SK-N-SH (cell line): Measurements from ENCODE around the gene SSB. TPM values are rescaled to one million over a fixed set of nuclear protein-coding genes. Genes with fewer than 3 reads are reported as not detected.
A peak's percentile ranks its signal among the peaks of the same experiment; 100 is the strongest.

ENCODE experiments used
- CTCF ChIA-PET: fragments of 300-600, 350-600 bp; formaldehyde crosslinking; extraction: SDS; loops from one replicate; lab custom pipeline; 2021; lab: Yijun Ruan, JAX
- POLR2A ChIA-PET: fragments of 350-600 bp; sonication (Branson Sonifier 250); formaldehyde crosslinking; extraction: SDS; loops from one replicate; lab custom pipeline; 2020; ENCODE audit warnings: antibody characterized with exemption, inconsistent platforms; lab: Yijun Ruan, JAX
- DNase-seq: peaks from one replicate; pipeline ENCODE4 v3.0.0; 2012
- H2AFZ ChIP-seq: fragments of 200-600 bp; sonication (generic); 2 replicates; pipeline ENCODE4 v1.8.1; 2016; ENCODE audit warnings: antibody characterized with exemption, mild to moderate bottlenecking, low read depth
- H3F3A ChIP-seq: fragments of 200-600 bp; sonication (generic); replicated peaks from 2 replicates; pipeline ENCODE3; 2016; ENCODE audit warnings: antibody characterized with exemption, mild to moderate bottlenecking; ENCODE audit not compliant: insufficient read depth
- H3K27ac ChIP-seq, 2 experiments: fragments of 200-500 bp in 1 of 2; fragments of 200-600 bp in 1 of 2; sonication (Bioruptor generic) in 1 of 2; sonication (generic), shearing (Covaris generic) in 1 of 2; 2 replicates each; pipeline versions ENCODE4 v1.5.1 to v1.6.1; 2014 to 2016; ENCODE audit warnings: low read depth in 2 of 2, inconsistent platforms in 1 of 2, low read length in 1 of 2, mild to moderate bottlenecking in 1 of 2, mixed read lengths in 1 of 2
- H3K27me3 ChIP-seq: fragments of 200-600 bp; sonication (generic), shearing (Covaris generic); 2 replicates; pipeline ENCODE4 v1.6.1; 2016; ENCODE audit warnings: mixed run types; ENCODE audit not compliant: insufficient read depth
- H3K36me3 ChIP-seq, 2 experiments: fragments of 200-500 bp in 1 of 2; fragments of 200-600 bp in 1 of 2; sonication (Bioruptor generic) in 1 of 2; sonication (generic) in 1 of 2; replicated peaks in 1 of 2; 2 replicates each; pipeline versions ENCODE3 to v1.5.1; 2014 to 2016; ENCODE audit warnings: low read length in 1 of 2, mild to moderate bottlenecking in 1 of 2; ENCODE audit not compliant: insufficient read depth in 2 of 2, control insufficient read depth in 1 of 2
- H3K4me1 ChIP-seq, 2 experiments: fragments of 200-500 bp in 1 of 2; fragments of 200-600 bp in 1 of 2; sonication (Bioruptor generic) in 1 of 2; sonication (generic), shearing (Covaris generic) in 1 of 2; 2 replicates each; pipeline versions ENCODE4 v1.5.1 to v1.6.1; 2014 to 2016; ENCODE audit warnings: low read depth in 1 of 2, low read length in 1 of 2, mixed run types in 1 of 2; ENCODE audit not compliant: insufficient read depth in 2 of 2, control insufficient read depth in 1 of 2
- H3K4me2 ChIP-seq: fragments of 200-600 bp; sonication (generic), shearing (Covaris generic); 2 replicates; pipeline ENCODE4 v1.6.1; 2017; ENCODE audit warnings: mixed run types
- H3K4me3 ChIP-seq, 2 experiments: fragments of 200-500 bp in 1 of 2; fragments of 200-600 bp in 1 of 2; sonication (Bioruptor generic) in 1 of 2; sonication (generic), shearing (Covaris generic) in 1 of 2; 2 replicates each; pipeline versions ENCODE4 v1.5.1 to v1.8.1; 2014 to 2016; ENCODE audit warnings: low read depth in 2 of 2, inconsistent platforms in 1 of 2, low read length in 1 of 2, mild to moderate bottlenecking in 1 of 2, mixed read lengths in 1 of 2, moderate library complexity in 1 of 2
- H3K79me2 ChIP-seq: fragments of 200-600 bp; sonication (generic); 2 replicates; pipeline ENCODE4 v1.8.1; 2017; ENCODE audit warnings: mild to moderate bottlenecking; ENCODE audit not compliant: insufficient read depth
- H3K9ac ChIP-seq: fragments of 200-600 bp; sonication (generic); 2 replicates; pipeline ENCODE4 v1.6.1; 2017; ENCODE audit warnings: mixed run types
- H3K9me2 ChIP-seq: fragments of 200-600 bp; sonication (generic); 2 replicates; pipeline ENCODE4 v1.6.1; 2017; ENCODE audit warnings: mixed run types
- H3K9me3 ChIP-seq: fragments of 200-600 bp; sonication (generic); 2 replicates; pipeline ENCODE4 v1.6.1; 2017; ENCODE audit warnings: mixed run types, mild to moderate bottlenecking, moderate library complexity
- H4K20me1 ChIP-seq: fragments of 200-600 bp; sonication (generic); 2 replicates; pipeline ENCODE4 v1.6.1; 2017; ENCODE audit warnings: mild to moderate bottlenecking, mixed run types; ENCODE audit not compliant: insufficient read depth
- EZH2phosphoT487 ChIP-seq: fragments of 200-600 bp; sonication (generic); IDR thresholded peaks from 2 replicates; pipeline ENCODE4 v1.6.1; 2017; ENCODE audit warnings: low read depth, mixed run types, mild to moderate bottlenecking, antibody characterized with exemption, moderate library complexity, borderline replicate concordance
- FOSL2 ChIP-seq: IDR thresholded peaks from 2 replicates; pipeline ENCODE4 v1.4.0; 2012; ENCODE audit warnings: low read depth, mild to moderate bottlenecking, moderate library complexity, borderline replicate concordance
- FOXJ3 ChIP-seq: sonication (generic); formaldehyde crosslinking; IDR thresholded peaks from 2 replicates; pipeline ENCODE4 v1.5.1; 2020; ENCODE audit warnings: mild to moderate bottlenecking, missing genetic modification reagents
- GATA2 ChIP-seq: sonication (generic); formaldehyde crosslinking; IDR thresholded peaks from 2 replicates; pipeline ENCODE4 v1.5.0; 2020; ENCODE audit warnings: mild to moderate bottlenecking, missing genetic modification reagents
- MEF2A ChIP-seq: IDR thresholded peaks from 2 replicates; pipeline ENCODE4 v1.4.0; 2012; ENCODE audit warnings: low read depth, borderline replicate concordance
- MXI1 ChIP-seq: IDR thresholded peaks from 2 replicates; pipeline ENCODE4 v1.6.1; 2012; ENCODE audit warnings: mild to moderate bottlenecking, low read depth, low read length, improper control_type of control experiment
- NRF1 ChIP-seq: IDR thresholded peaks from 2 replicates; pipeline ENCODE4 v1.6.1; 2012; ENCODE audit warnings: low read depth, mild to moderate bottlenecking, low read length
- RCOR1 ChIP-seq: fragments of 150-350 bp; IDR thresholded peaks from 2 replicates; pipeline ENCODE4 v1.6.1; 2017; ENCODE audit warnings: antibody characterized with exemption, low read length
- RXRA ChIP-seq: IDR thresholded peaks from 2 replicates; pipeline ENCODE4 v1.4.0; 2012; ENCODE audit warnings: low read depth, mild to moderate bottlenecking, borderline replicate concordance
- TAF1 ChIP-seq: IDR thresholded peaks from 2 replicates; pipeline ENCODE4 v1.6.1; 2012; ENCODE audit warnings: low read depth, mild to moderate bottlenecking, low read length, moderate library complexity, borderline replicate concordance
- TEAD4 ChIP-seq: IDR thresholded peaks from 2 replicates; pipeline ENCODE4 v1.4.0; 2012; ENCODE audit warnings: mild to moderate bottlenecking, borderline replicate concordance; ENCODE audit not compliant: insufficient read depth
- WGBS: methylation state at CpG from one replicate; pipeline ENCODE4 v1.1.6; 2017; ENCODE audit warnings: low lambda C conversion rate; 5-methylcytosine and 5-hydroxymethylcytosine counted together
- polyA plus RNA-seq, 3 experiments: library from polyadenylated mRNA; depleted of rRNA; stranded (reverse); fragments of >200 nt; gene quantifications; 2 replicates each; pipeline ENCODE4 v1.2.3, GENCODE V29; 2012
- TF ChIP-seq, protein P1 (sequence below): IDR thresholded peaks from 2 replicates; pipeline ENCODE4 v1.4.0; 2012; ENCODE audit warnings: low read depth, borderline replicate concordance
- TF ChIP-seq, protein P2 (sequence below): IDR thresholded peaks from 2 replicates; pipeline ENCODE4 v1.4.0; 2012; ENCODE audit warnings: low read depth
- TF ChIP-seq, protein P3 (sequence below): IDR thresholded peaks from 2 replicates; pipeline ENCODE4; 2012

The SSB gene
- polyA plus RNA-seq, 1 of the 3 experiments (the other 2 are of a cell fraction): 60.8 TPM

DNA sequence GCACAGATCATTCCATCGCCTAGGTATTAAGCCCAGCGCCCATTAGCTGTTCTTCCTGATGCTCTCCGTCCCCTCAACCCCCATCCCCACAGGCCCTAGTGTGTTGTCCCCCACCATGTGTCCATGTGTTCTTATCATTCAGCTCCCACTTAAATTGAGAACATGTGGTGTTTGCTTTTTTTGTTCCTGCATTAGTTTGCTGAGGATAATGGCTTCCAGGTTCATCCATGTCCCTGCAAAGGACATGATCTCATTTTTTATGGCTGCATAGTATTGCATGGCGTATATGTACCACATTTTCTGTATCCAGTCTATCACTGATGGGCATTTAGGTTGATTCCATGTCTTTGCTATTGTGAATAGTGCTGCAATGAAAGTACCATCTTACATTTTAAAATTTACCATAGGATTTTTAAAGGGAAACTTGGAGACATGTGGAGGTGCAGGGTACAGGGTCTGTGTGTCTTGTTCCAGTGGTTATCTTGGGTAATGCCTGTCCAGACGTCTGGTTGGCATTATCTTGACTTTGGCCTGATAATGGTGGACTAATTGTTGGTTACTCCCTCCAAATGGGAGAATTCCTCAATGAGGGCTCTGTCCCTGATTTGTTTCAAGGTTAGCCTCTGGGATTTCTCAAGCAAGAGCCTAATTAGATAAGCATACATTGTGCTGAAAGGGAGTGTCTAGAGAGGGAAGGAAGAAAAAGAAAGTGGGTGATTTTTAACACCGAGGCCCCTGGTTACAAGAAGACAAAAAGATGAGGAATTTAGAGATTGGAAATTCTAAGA is 43.4 kb upstream of the SSB start:
- CTCF ChIA-PET: interaction anchor here (1.5 to 1.7 kb wide), 2 partner anchors 13 to 40 kb away, joined by 3 to 6 read pairs; no protein-coding TSS in a partner anchor

DNA sequence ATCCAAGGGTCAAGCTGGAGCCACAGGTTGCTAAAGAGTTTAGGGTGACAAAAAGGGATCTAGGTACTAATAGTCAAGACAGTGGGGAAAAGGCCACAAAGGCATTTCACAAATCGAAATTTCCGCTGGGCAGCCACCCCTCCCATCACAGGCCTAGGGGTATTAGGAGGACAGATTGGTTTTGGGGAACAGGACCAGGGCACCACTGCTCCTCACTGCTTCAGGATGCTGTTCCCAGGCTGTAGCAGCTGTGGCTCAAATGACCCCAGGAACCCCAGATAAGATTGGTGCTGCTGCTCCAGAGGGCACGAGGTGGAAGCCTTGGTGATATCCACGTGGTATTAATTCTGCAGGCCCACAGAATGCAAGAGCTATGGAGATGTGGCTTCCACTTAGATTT is 42.3 kb upstream of the SSB start:
- DNase-seq: no peak
- Histone ChIP-seq H3K27ac (no peak overlapping the region), H3K4me1 (no peaks in the 10 kb centered on the region; a peak in 1 of 4 replicates), H4K20me1 (no peaks in the 10 kb centered on the region), H3K4me2 (no peak overlapping the region), H3K9me3 (no peaks in the 10 kb centered on the region), H3K27me3 (no peaks in the 10 kb centered on the region), H3K4me3 (no peak overlapping the region), H3K9me2 (no peaks in the 10 kb centered on the region), H3F3A (no peaks in the 10 kb centered on the region), H2AFZ (no peak overlapping the region), H3K36me3 (peaks cover 0 to under 1% of the 10 kb centered on the region in 2 experiments), H3K79me2 (no peaks in the 10 kb centered on the region), H3K9ac (no peak overlapping the region)
- POLR2A ChIA-PET: no interaction called here
- TF ChIP-seq TEAD4 (no peak), RXRA (no peak), FOSL2 (no peak), MEF2A (no peak), MXI1 (no peak), EZH2phosphoT487 (no peak), RCOR1 (no peak), NRF1 (no peak)
- TF ChIP-seq, protein P1, sequence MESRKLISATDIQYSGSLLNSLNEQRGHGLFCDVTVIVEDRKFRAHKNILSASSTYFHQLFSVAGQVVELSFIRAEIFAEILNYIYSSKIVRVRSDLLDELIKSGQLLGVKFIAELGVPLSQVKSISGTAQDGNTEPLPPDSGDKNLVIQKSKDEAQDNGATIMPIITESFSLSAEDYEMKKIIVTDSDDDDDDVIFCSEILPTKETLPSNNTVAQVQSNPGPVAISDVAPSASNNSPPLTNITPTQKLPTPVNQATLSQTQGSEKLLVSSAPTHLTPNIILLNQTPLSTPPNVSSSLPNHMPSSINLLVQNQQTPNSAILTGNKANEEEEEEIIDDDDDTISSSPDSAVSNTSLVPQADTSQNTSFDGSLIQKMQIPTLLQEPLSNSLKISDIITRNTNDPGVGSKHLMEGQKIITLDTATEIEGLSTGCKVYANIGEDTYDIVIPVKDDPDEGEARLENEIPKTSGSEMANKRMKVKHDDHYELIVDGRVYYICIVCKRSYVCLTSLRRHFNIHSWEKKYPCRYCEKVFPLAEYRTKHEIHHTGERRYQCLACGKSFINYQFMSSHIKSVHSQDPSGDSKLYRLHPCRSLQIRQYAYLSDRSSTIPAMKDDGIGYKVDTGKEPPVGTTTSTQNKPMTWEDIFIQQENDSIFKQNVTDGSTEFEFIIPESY: no peak
- TF ChIP-seq, protein P2, sequence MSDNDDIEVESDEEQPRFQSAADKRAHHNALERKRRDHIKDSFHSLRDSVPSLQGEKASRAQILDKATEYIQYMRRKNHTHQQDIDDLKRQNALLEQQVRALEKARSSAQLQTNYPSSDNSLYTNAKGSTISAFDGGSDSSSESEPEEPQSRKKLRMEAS: no peak
- 100% methylated on average over 4 of the region's 4 CpGs for WGBS
- CTCF ChIA-PET: interaction anchor here (1.5 to 1.7 kb wide), 2 partner anchors 12 to 39 kb away, joined by 3 to 6 read pairs; no protein-coding TSS in a partner anchor

More for the DNA sequence above, 43.4 kb upstream of the SSB start:
- H2AFZ ChIP-seq: no peak overlapping the region
- 76% methylated on average over 6 of the region's 6 CpGs for WGBS
- no peaks in the 10 kb centered on the region for H3K9me3 ChIP-seq
- H3K9me2 ChIP-seq: no peaks in the 10 kb centered on the region
- no peak overlapping the region for H3K4me2 ChIP-seq
- POLR2A ChIA-PET: no interaction called here
- H3K79me2 ChIP-seq: no peaks in the 10 kb centered on the region
- H3K36me3 ChIP-seq: peaks cover 0 to 3% of the 10 kb centered on the region in 2 experiments
- H3K4me1 ChIP-seq: peaks cover 0 to 2% of the 10 kb centered on the region in 2 experiments; a peak in 1 of 4 replicates
- TF ChIP-seq TAF1: no peak
- TF ChIP-seq, protein P3, sequence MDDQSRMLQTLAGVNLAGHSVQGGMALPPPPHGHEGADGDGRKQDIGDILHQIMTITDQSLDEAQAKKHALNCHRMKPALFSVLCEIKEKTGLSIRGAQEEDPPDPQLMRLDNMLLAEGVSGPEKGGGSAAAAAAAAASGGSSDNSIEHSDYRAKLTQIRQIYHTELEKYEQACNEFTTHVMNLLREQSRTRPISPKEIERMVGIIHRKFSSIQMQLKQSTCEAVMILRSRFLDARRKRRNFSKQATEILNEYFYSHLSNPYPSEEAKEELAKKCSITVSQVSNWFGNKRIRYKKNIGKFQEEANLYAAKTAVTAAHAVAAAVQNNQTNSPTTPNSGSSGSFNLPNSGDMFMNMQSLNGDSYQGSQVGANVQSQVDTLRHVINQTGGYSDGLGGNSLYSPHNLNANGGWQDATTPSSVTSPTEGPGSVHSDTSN: no peak
- peak; percentile 42; the same call in 1 of the 2 replicates for TF ChIP-seq FOXJ3 (CRISPR knock-in tag)
- peak; percentile 33; the same call in 1 of the 2 replicates for TF ChIP-seq GATA2 (CRISPR knock-in tag)
- no peak for TF ChIP-seq NRF1
- H3K9ac ChIP-seq: no peak overlapping the region
- peak overlapping the region in 1 of 2 experiments; percentile 13; a peak in 2 of 4 replicates for H3K27ac ChIP-seq
- H4K20me1 ChIP-seq: no peaks in the 10 kb centered on the region
- no peak overlapping the region for H3K4me3 ChIP-seq
- no peaks in the 10 kb centered on the region for H3K27me3 ChIP-seq
- DNase-seq: peak; percentile 41
- no peaks in the 10 kb centered on the region for H3F3A ChIP-seq
